HG03558 (cell line): Measurements from ENCODE around the gene HAO2.
"Not testable (repeated sequence)": the region's sequence is repeated elsewhere in the genome, so short reads cannot be mapped to it uniquely, and the experiment has no call there.

ENCODE experiments used
- ATAC-seq: cut with Tn5 transposase; IDR thresholded peaks from one replicate; pipeline ENCODE4 v1.9.1; 2021; ENCODE audit warnings: moderate number of reproducible peaks; ENCODE audit not compliant: unreplicated experiment; ENCODE audit errors: extremely low read depth

The HAO2 gene

GRCh38 chr1:119368554-119368953 is at the start of gene HAO2:
Gene HAO2 (plus strand): TSS chr1:119368785. CDS start chr1:119381086, 12,301 bp downstream.
- ATAC-seq, result no peak

GRCh38 chr1:119320100-119320499 is 48.5 kb upstream of the HAO2 start:
- ATAC-seq, result no peak

GRCh38 chr1:119321666-119322419 is 46.7 kb upstream of the HAO2 start:
- no peak for ATAC-seq

GRCh38 chr1:119323216-119323982 is 45.2 kb upstream of the HAO2 start:
- peak; percentile 89 for ATAC-seq

- no peak for ATAC-seq
Measured at GRCh38 chr1:119324198-119324597, 44.4 kb upstream of the HAO2 start.

GRCh38 chr1:119326251-119326650 is 42.3 kb upstream of the HAO2 start:
- ATAC-seq, result no peak

GRCh38 chr1:119327094-119327449 is 41.5 kb upstream of the HAO2 start:
- no peak for ATAC-seq

- no peak for ATAC-seq
Measured at GRCh38 chr1:119327450-119328155, 41.0 kb upstream of the HAO2 start.

GRCh38 chr1:119329541-119330461 is 38.8 kb upstream of the HAO2 start:
- ATAC-seq, result no peak

GRCh38 chr1:119330466-119331189 is 38.0 kb upstream of the HAO2 start:
- no peak for ATAC-seq

GRCh38 chr1:119331190-119331515 is 37.4 kb upstream of the HAO2 start:
- no peak for ATAC-seq

- no peak for ATAC-seq
Measured at GRCh38 chr1:119331915-119332314, 36.7 kb upstream of the HAO2 start.

- ATAC-seq, result no peak
Measured at GRCh38 chr1:119332622-119333021, 36.0 kb upstream of the HAO2 start.

- ATAC-seq, result no peak
Measured at GRCh38 chr1:119333163-119333896, 35.3 kb upstream of the HAO2 start.

- ATAC-seq, result not testable (repeated sequence)
Measured at GRCh38 chr1:119333897-119334250, 34.7 kb upstream of the HAO2 start.

GRCh38 chr1:119336848-119337247 is 31.7 kb upstream of the HAO2 start:
- ATAC-seq, result no peak

GRCh38 chr1:119338004-119338403 is 30.6 kb upstream of the HAO2 start:
- ATAC-seq, result no peak

- no peak for ATAC-seq
Measured at GRCh38 chr1:119338757-119339156, 29.8 kb upstream of the HAO2 start.

GRCh38 chr1:119340861-119341261 is 27.7 kb upstream of the HAO2 start:
- ATAC-seq, result no peak
